ENCODE data around the gene ZNF784. TPM values are rescaled to one million over a fixed set of nuclear protein-coding genes. Genes with fewer than 3 reads are reported as not detected.

The ZNF784 gene
- total and polyA plus RNA-seq, 9 of the 15 experiments (the other 6 are each of a cell fraction or from before 2014, with no cell fraction given), result 0.14 to 6.1 (median 2.1) TPM

GRCh38 chr19:55619286-55619685, 5.1 kb downstream of the ZNF784 start:
- no TSS peak for BruUV-seq (replicated peaks)
- Histone ChIP-seq H3K36me3 (ENCODE audit: control insufficient read depth, insufficient read depth, low read length) (peaks cover 35% of the 10 kb centered on the region; the same call in 2 of the 3 replicates), H3K27me3 (ENCODE audit: control insufficient read depth in 2 of 2, insufficient read depth in 2 of 2, low read length in 2 of 2) (no peaks in the 10 kb centered on the region), H3K9ac (ENCODE audit: insufficient read depth in 1 of 2, low read depth in 2 of 2, low read length in 2 of 2) (no peak overlapping the region), H3K79me2 (ENCODE audit: control insufficient read depth, insufficient read depth, low read length) (peaks cover 7% of the 10 kb centered on the region; the same call in 2 of the 3 replicates), H3K27ac (ENCODE audit: extremely low read depth, low read depth, low read length) (no peak overlapping the region), H3K9me3 (replicated peaks; ENCODE audit: control insufficient read depth, insufficient read depth, low read depth, low read length) (no peaks in the 10 kb centered on the region), H3K4me2 (ENCODE audit: insufficient read depth, low read length) (no peak overlapping the region), H2AFZ (ENCODE audit: low read depth, low read length) (no peak overlapping the region), H3K9me1 (ENCODE audit: control insufficient read depth, insufficient read depth, low read length) (peaks cover 3% of the 10 kb centered on the region), H4K20me1 (replicated peaks; ENCODE audit: control insufficient read depth, insufficient read depth, low read length) (no peaks in the 10 kb centered on the region; the same call in 1 of the 2 replicates), H3K4me3 (no peak overlapping the region), H3K4me1 (replicated peaks in 1 of 2; ENCODE audit: control insufficient read depth in 2 of 2, insufficient read depth in 2 of 2, low read length in 2 of 2) (peaks cover 6 to 10% of the 10 kb centered on the region in 2 experiments; a peak in 3 of 5 replicates)
- CTCF ChIA-PET (ENCODE audit: low intra/inter-chr PET ratio), result no interaction called here
- in situ Hi-C loops (cut with MboI) (no loop called here), intact Hi-C loops (cut with micrococcal nuclease) (no loop called here)
- FAIRE-seq (peak; percentile 11), ATAC-seq (no peak), DNase-seq (ENCODE audit: extremely low read depth in 1 of 4, low spot score in 3 of 4) (no peak)
- TF ChIP-seq POU5F1 (IDR thresholded peaks at IDR 0.05; ENCODE audit: borderline replicate concordance, low read depth, low read length, partially characterized antibody) (no peak), ZNF76 (CRISPR knock-in tag; IDR thresholded peaks at IDR 0.05; ENCODE audit: borderline replicate concordance) (no peak)
- 68% methylated on average over 3 of the region's 3 CpGs for WGBS (ENCODE audit: insufficient coverage, low coverage, missing lambda C conversion rate)
- POLR2A ChIA-PET, result interaction anchor here (0.8 to 2.7 kb wide), 3 partner anchors 10 to 115 kb away, joined by 3 to 18 read pairs (median 3); partner anchors contain the start of gene ZNF865

- Histone ChIP-seq H3K9me3 (replicated peaks; ENCODE audit: control insufficient read depth, insufficient read depth, low read depth, low read length) (no peaks in the 10 kb centered on the region), H3K9ac (ENCODE audit: insufficient read depth in 1 of 2, low read depth in 2 of 2, low read length in 2 of 2) (no peak overlapping the region), H3K36me3 (ENCODE audit: control insufficient read depth, insufficient read depth, low read length) (peaks cover 35% of the 10 kb centered on the region; the same call in 2 of the 3 replicates), H3K4me1 (replicated peaks in 1 of 2; ENCODE audit: control insufficient read depth in 2 of 2, insufficient read depth in 2 of 2, low read length in 2 of 2) (peaks cover under 1 to 10% of the 10 kb centered on the region in 2 experiments; a peak in 3 of 5 replicates), H3K9me1 (ENCODE audit: control insufficient read depth, insufficient read depth, low read length) (peaks cover 3% of the 10 kb centered on the region), H3K79me2 (ENCODE audit: control insufficient read depth, insufficient read depth, low read length) (peaks cover 2% of the 10 kb centered on the region; the same call in 1 of the 3 replicates), H2AFZ (ENCODE audit: low read depth, low read length) (no peak overlapping the region), H3K4me2 (ENCODE audit: insufficient read depth, low read length) (no peak overlapping the region), H3K27me3 (ENCODE audit: control insufficient read depth in 2 of 2, insufficient read depth in 2 of 2, low read length in 2 of 2) (no peaks in the 10 kb centered on the region), H3K4me3 (no peak overlapping the region), H4K20me1 (replicated peaks; ENCODE audit: control insufficient read depth, insufficient read depth, low read length) (no peaks in the 10 kb centered on the region; the same call in 1 of the 2 replicates), H3K27ac (ENCODE audit: extremely low read depth, low read depth, low read length) (no peak overlapping the region)
- WGBS (ENCODE audit: insufficient coverage, low coverage, missing lambda C conversion rate), result 42% methylated on average over 1 of the region's 7 CpGs
- ChIA-PET CTCF (ENCODE audit: low intra/inter-chr PET ratio) (no interaction called here), POLR2A (interaction anchor here (0.8 to 2.7 kb wide), 4 partner anchors 9 to 114 kb away, joined by 3 to 18 read pairs (median 3); partner anchors contain the start of gene ZNF865)
- intact Hi-C loops (cut with micrococcal nuclease), result no loop called here
- ATAC-seq (no peak), FAIRE-seq (no peak), DNase-seq (ENCODE audit: extremely low read depth in 1 of 4, low spot score in 3 of 4) (no peak)
- in situ Hi-C loops (cut with MboI), result no loop called here
- no TSS peak for BruUV-seq (replicated peaks)
- no peak for TF ChIP-seq TGIF2 (CRISPR knock-in tag; IDR thresholded peaks at IDR 0.05)
- TF ChIP-seq TCF3 (CRISPR knock-in tag; IDR thresholded peaks at IDR 0.05), result no peak
Measured at GRCh38 chr19:55618426-55618825, 5.9 kb downstream of the ZNF784 start.

All from K562 (cell line).